Esophagus muscularis mucosa (tissue), 4 donors: ENCODE data around the gene RERE. TPM values are rescaled to one million over a fixed set of nuclear protein-coding genes. Genes with fewer than 3 reads are reported as not detected.

Source experiments
- DNase-seq: peaks from one replicate; pipeline ENCODE4 v3.0.0-alpha.2; 2017; ENCODE audit errors: extremely low spot score
- H3K27ac ChIP-seq, 4 donors: fragments of 200-600 bp; sonication (generic); replicated peaks in 1 of 4; 1 replicate in 3 of 4; 2 replicates in 1 of 4; pipeline ENCODE4 v1.5.1; 2016 to 2019; ENCODE audit warnings: mild to moderate bottlenecking in 1 of 4
- H3K27me3 ChIP-seq, 4 donors: fragments of 200-600 bp; sonication (generic); one replicate each; pipeline versions ENCODE4 v1.5.1 to v1.6.0; 2016 to 2019
- H3K36me3 ChIP-seq, 4 donors: fragments of 200-600 bp; sonication (generic); one replicate each; pipeline ENCODE4 v1.5.1; 2016 to 2019
- H3K4me1 ChIP-seq, 4 donors: fragments of 200-600 bp; sonication (generic); one replicate each; pipeline ENCODE4 v1.5.1; 2016 to 2019
- H3K4me3 ChIP-seq, 4 donors: fragments of 200-600 bp; sonication (generic); 1 replicate in 2 of 4; 2 replicates in 2 of 4; pipeline ENCODE4 v1.5.1; 2016 to 2019; ENCODE audit warnings: mild to moderate bottlenecking in 4 of 4, moderate library complexity in 1 of 4
- H3K9me3 ChIP-seq, 4 donors: fragments of 200-600 bp; sonication (generic); 1 replicate in 3 of 4; 2 replicates in 1 of 4; pipeline ENCODE4 v1.5.1; 2016 to 2019
- CTCF ChIP-seq, 3 experiments: fragments of 200-600 bp in 2 of 3; fragments of 450-650 bp in 1 of 3; sonication (generic) in 2 of 3; IDR thresholded peaks; one replicate each; pipeline ENCODE4 v1.5.1; 2017 to 2019; ENCODE audit warnings: antibody characterized with exemption in 3 of 3, mild to moderate bottlenecking in 2 of 3, moderate library complexity in 1 of 3
- EP300 ChIP-seq: sonication (generic); formaldehyde crosslinking; IDR thresholded peaks from one replicate; pipeline ENCODE4 v1.6.1; 2017; ENCODE audit warnings: antibody characterized with exemption
- POLR2A ChIP-seq: fragments of 450-650 bp; IDR thresholded peaks from one replicate; pipeline ENCODE4 v1.6.1; 2017; ENCODE audit warnings: antibody characterized with exemption, moderate library complexity, mild to moderate bottlenecking, low read depth
- POLR2AphosphoS5 ChIP-seq, 2 donors: sonication (generic); formaldehyde crosslinking; IDR thresholded peaks; one replicate each; pipeline ENCODE4 v1.6.1; 2017; ENCODE audit warnings: antibody characterized with exemption in 2 of 2
- WGBS: methylation state at CpG from one replicate; pipeline ENCODE4 v1.1.5; 2018; 5-methylcytosine and 5-hydroxymethylcytosine counted together
- intact Hi-C: fragments of 100-400 bp; cut with DNase I; formaldehyde crosslinking; loops from one replicate; pipeline ENCODE4 v1.15.1; 2023
- total RNA-seq, 4 donors: library from RNA; depleted of rRNA; stranded (reverse); fragments of >200 nt; gene quantifications; one replicate each; pipeline versions ENCODE4 v1.1.0 to v1.2.1, GENCODE V29; 2016

RERE gene
- total RNA-seq, 4 donors from 2014 or later = 133 to 212 (median 168) TPM

- intact Hi-C loops = no loop called here
- no peaks in the 10 kb centered on the region for H3K27me3 ChIP-seq
- 54% methylated on average over 15 of the region's 15 CpGs for WGBS
- H3K4me3 ChIP-seq = no peak overlapping the region
- H3K4me1 ChIP-seq = peaks cover 80 to 94% (median 91%) of the 10 kb centered on the region in 4 donors
- peaks cover 30 to 45% (median 44%) of the 10 kb centered on the region in 4 donors for H3K36me3 ChIP-seq
- H3K27ac ChIP-seq = peak overlapping the region; percentile 62 to 93 (median 74)
- H3K9me3 ChIP-seq = no peaks in the 10 kb centered on the region
- no peak for DNase-seq
- TF ChIP-seq POLR2AphosphoS5 (IDR thresholded peaks at IDR 0.05) (no peak), EP300 (no peak), POLR2A (no peak), CTCF (IDR thresholded peaks at IDR 0.05) (no peak)
Measured at GRCh38 chr1:8352471-8352845, 465.0 kb downstream of the RERE start.

- Histone ChIP-seq H3K27ac (peak overlapping the region; percentile 62 to 93 (median 74)), H3K4me3 (no peak overlapping the region), H3K9me3 (no peaks in the 10 kb centered on the region), H3K36me3 (peaks cover 24 to 39% (median 38%) of the 10 kb centered on the region in 4 donors), H3K4me1 (peaks cover 77 to 88% (median 87%) of the 10 kb centered on the region in 4 donors), H3K27me3 (no peaks in the 10 kb centered on the region)
- no peak for TF ChIP-seq POLR2A
- TF ChIP-seq CTCF (IDR thresholded peaks at IDR 0.05) = peak; percentile 63 to 80 (median 71)
- no peak for TF ChIP-seq POLR2AphosphoS5 (IDR thresholded peaks at IDR 0.05)
- WGBS = 56% methylated on average over 13 of the region's 13 CpGs
- intact Hi-C loops = no loop called here
- no peak for DNase-seq
Measured at GRCh38 chr1:8351693-8352470, 465.6 kb downstream of the RERE start.

- intact Hi-C loops = no loop called here
- no peaks in the 10 kb centered on the region for H3K27me3 ChIP-seq
- peak overlapping the region; percentile 62 to 93 (median 74) for H3K27ac ChIP-seq
- TF ChIP-seq EP300 = no peak
- TF ChIP-seq POLR2AphosphoS5 (IDR thresholded peaks at IDR 0.05) = peak in 1 of 2 donors; percentile 28
- no peak overlapping the region for H3K4me3 ChIP-seq
- peaks cover 16 to 32% (median 30%) of the 10 kb centered on the region in 4 donors for H3K36me3 ChIP-seq
- DNase-seq = no peak
- peaks cover 69 to 85% (median 82%) of the 10 kb centered on the region in 4 donors for H3K4me1 ChIP-seq
- no peaks in the 10 kb centered on the region for H3K9me3 ChIP-seq
- 89% methylated on average over 5 of the region's 24 CpGs for WGBS
Measured at GRCh38 chr1:8350914-8351684, 466.3 kb downstream of the RERE start.

DNA sequence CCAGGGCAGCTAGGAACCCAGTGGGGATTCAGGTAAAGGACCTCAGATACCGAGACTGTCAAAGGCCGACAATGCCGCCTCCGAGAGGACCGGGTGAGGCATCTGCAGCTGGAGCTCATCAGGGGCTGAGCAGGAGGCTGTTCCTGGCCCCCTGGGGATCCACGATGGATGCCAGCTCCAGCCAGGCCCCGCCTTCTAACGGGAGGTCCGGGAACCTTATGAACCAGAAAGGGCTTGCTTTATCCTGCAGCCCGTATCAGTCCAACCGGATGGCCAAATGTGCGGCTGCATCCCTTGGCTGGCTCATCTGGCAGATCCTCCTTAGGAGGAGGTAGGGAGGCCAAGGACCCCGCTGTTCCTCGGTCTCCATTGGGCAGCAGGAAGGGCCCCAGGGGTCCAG is 467.5 kb downstream of the RERE start:
- Histone ChIP-seq H3K4me3 (no peak overlapping the region), H3K9me3 (no peaks in the 10 kb centered on the region), H3K36me3 (peaks cover 5 to 20% (median 19%) of the 10 kb centered on the region in 4 donors), H3K27me3 (no peaks in the 10 kb centered on the region), H3K4me1 (peaks cover 59 to 77% (median 71%) of the 10 kb centered on the region in 4 donors), H3K27ac (peak overlapping the region; percentile 6 to 93 (median 74))
- WGBS = 43% methylated on average over 3 of the region's 14 CpGs
- peak; percentile 23 to 51 for TF ChIP-seq POLR2AphosphoS5 (IDR thresholded peaks at IDR 0.05)
- TF ChIP-seq CTCF (IDR thresholded peaks at IDR 0.05) = no peak
- no peak for DNase-seq
- intact Hi-C loops = loop anchor here (2.0 kb wide), 1 partner anchor 371 kb away; no protein-coding TSS in a partner anchor

- peak overlapping the region; percentile 6 to 93 (median 74) for H3K27ac ChIP-seq
- H3K4me1 ChIP-seq = peaks cover 59 to 72% (median 66%) of the 10 kb centered on the region in 4 donors
- no peak for TF ChIP-seq EP300
- no peak overlapping the region for H3K4me3 ChIP-seq
- H3K27me3 ChIP-seq = no peaks in the 10 kb centered on the region
- no peak for DNase-seq
- WGBS = 83% methylated on average over 9 of the region's 9 CpGs
- peaks cover under 1 to 15% (median 14%) of the 10 kb centered on the region in 4 donors for H3K36me3 ChIP-seq
- intact Hi-C loops = loop anchor here (2.0 kb wide), 1 partner anchor 371 kb away; no protein-coding TSS in a partner anchor
- H3K9me3 ChIP-seq = no peaks in the 10 kb centered on the region
Measured at GRCh38 chr1:8349473-8349865, 468.0 kb downstream of the RERE start.
